HEK293T (cell line): ENCODE measurements around the gene CCDC142.
A peak's percentile ranks its signal among the peaks of the same experiment; 100 is the strongest.

Experiments used
- CTCF ChIA-PET: fragments of 350-600 bp; formaldehyde crosslinking; extraction: SDS; loops from one replicate; lab custom pipeline; 2021; ENCODE audit warnings: antibody characterized with exemption, inconsistent platforms; lab: Yijun Ruan, JAX
- POLR2A ChIA-PET: fragments of 350-600 bp; formaldehyde crosslinking; extraction: SDS; loops from one replicate; lab custom pipeline; 2020; ENCODE audit warnings: antibody characterized with exemption, inconsistent platforms; lab: Yijun Ruan, JAX
- DNase-seq: peaks from one replicate; pipeline ENCODE4 v3.0.0; 2012; ENCODE audit warnings: mixed read lengths; ENCODE audit errors: extremely low spot score
- ARNT ChIP-seq: fragments of 450-650 bp; IDR thresholded peaks from 2 replicates; pipeline ENCODE4 v1.6.1; 2017; ENCODE audit warnings: mild to moderate bottlenecking
- BHLHE40 ChIP-seq: fragments of 450-650 bp; IDR thresholded peaks from 2 replicates; pipeline ENCODE4 v1.6.1; 2016; ENCODE audit warnings: mild to moderate bottlenecking, moderate library complexity, borderline replicate concordance
- CTBP1 ChIP-seq: fragments of 450-650 bp; IDR thresholded peaks from 2 replicates; pipeline ENCODE4 v1.6.1; 2016; ENCODE audit warnings: borderline replicate concordance
- ELF4 ChIP-seq: fragments of 450-650 bp; IDR thresholded peaks from 2 replicates; pipeline ENCODE4 v1.6.1; 2017; ENCODE audit warnings: antibody characterized with exemption
- FOXA1 ChIP-seq: fragments of 450-650 bp; IDR thresholded peaks from 2 replicates; pipeline ENCODE4 v1.6.1; 2016; ENCODE audit warnings: mild to moderate bottlenecking
- FOXK2 ChIP-seq: fragments of 450-650 bp; IDR thresholded peaks from 2 replicates; pipeline ENCODE4 v1.6.1; 2016; ENCODE audit warnings: mild to moderate bottlenecking
- FOXM1 ChIP-seq: fragments of 450-650 bp; IDR thresholded peaks from 2 replicates; pipeline ENCODE4 v1.6.1; 2017; ENCODE audit warnings: mild to moderate bottlenecking, borderline replicate concordance
- HDGF ChIP-seq: fragments of 450-650 bp; IDR thresholded peaks from 2 replicates; pipeline ENCODE4 v1.6.1; 2017; ENCODE audit warnings: antibody characterized with exemption, borderline replicate concordance
- L3MBTL2 ChIP-seq: fragments of 450-650 bp; conservative IDR thresholded peaks from 2 replicates; pipeline ENCODE4 v1.6.1; 2016; ENCODE audit warnings: mild to moderate bottlenecking
- LEF1 ChIP-seq: fragments of 450-650 bp; IDR thresholded peaks from 2 replicates; pipeline ENCODE4 v1.6.1; 2017; ENCODE audit warnings: mild to moderate bottlenecking, borderline replicate concordance
- NFRKB ChIP-seq: fragments of 450-650 bp; IDR thresholded peaks from 2 replicates; pipeline ENCODE4 v1.6.1; 2016; ENCODE audit warnings: mild to moderate bottlenecking, moderate library complexity
- PKNOX1 ChIP-seq: fragments of 450-650 bp; IDR thresholded peaks from 2 replicates; pipeline ENCODE4 v1.6.1; 2016
- SP1 ChIP-seq: fragments of 450-650 bp; IDR thresholded peaks from 2 replicates; pipeline ENCODE4 v1.6.1; 2017
- SUZ12 ChIP-seq: fragments of 450-650 bp; IDR thresholded peaks from 2 replicates; pipeline ENCODE4 v1.6.1; 2016; ENCODE audit warnings: mild to moderate bottlenecking
- TARDBP ChIP-seq: fragments of 450-650 bp; IDR thresholded peaks from 2 replicates; pipeline ENCODE4 v1.6.1; 2016
- ZNF384 ChIP-seq: fragments of 450-650 bp; IDR thresholded peaks from 2 replicates; pipeline ENCODE4 v1.6.1; 2016

CCDC142 gene

DNA sequence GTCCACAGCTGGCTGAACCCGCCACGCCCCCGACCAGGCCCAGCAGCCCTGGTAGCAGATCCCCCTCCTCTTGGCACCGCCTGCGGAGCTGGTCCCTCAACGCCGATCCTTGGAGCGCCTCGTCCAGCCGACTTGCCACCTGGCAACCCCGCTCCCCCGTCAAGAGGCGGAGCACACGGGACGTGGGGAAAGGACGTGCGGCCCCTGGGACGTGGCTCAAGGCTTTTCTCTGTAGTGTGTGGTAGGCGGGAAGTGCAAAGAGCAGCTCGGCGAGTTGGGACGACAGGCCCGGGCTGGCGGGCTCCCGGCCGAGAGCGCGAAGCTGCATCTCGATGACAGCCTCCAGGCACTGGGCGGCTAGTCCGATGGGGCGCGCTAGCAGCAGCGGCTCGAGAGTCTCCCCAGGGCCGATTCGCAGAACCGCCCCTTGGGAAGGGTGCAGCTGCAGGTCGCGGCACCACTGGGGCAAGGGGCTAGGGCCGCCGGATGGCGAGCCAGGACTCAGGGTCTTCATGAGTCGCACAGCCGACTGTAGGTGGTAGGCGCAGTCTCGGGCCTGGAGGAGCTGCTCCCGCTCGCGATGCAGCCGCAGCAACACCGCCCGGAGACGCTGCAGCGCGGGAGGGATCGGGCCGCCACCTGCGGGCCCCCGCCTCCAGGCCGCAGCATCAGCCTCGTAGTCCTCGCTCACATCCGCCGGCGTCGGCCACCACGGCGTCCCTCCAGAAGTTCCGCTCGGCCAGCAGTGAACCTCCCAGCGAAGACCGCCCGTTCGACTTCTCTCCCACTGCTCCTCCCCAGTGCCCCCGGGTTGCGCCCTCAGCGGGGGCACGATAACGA lies 617 bp downstream of the CCDC142 start:
- ChIA-PET POLR2A (interaction anchor here (0.8 to 4.1 kb wide), 17 partner anchors 7 to 112 kb away, joined by 3 to 46 read pairs (median 6); partner anchors contain the start of genes AUP1, DQX1, HTRA2 and INO80B), CTCF (interaction anchor here (0.7 to 1.5 kb wide), 9 partner anchors 7 to 392 kb away, joined by 3 to 10 read pairs (median 3); partner anchors contain the start of gene HTRA2)
- no peak for TF ChIP-seq HDGF
- TF ChIP-seq ELF4, result no peak
- TF ChIP-seq CTBP1, result no peak
- no peak for TF ChIP-seq FOXK2
- TF ChIP-seq LEF1, result no peak
- TF ChIP-seq PKNOX1, result no peak
- TF ChIP-seq SUZ12, result no peak
- TF ChIP-seq FOXA1, result no peak
- no peak; the same call in 1 of the 2 replicates for TF ChIP-seq L3MBTL2
- no peak for TF ChIP-seq FOXM1
- DNase-seq, result peak; percentile 46

DNA sequence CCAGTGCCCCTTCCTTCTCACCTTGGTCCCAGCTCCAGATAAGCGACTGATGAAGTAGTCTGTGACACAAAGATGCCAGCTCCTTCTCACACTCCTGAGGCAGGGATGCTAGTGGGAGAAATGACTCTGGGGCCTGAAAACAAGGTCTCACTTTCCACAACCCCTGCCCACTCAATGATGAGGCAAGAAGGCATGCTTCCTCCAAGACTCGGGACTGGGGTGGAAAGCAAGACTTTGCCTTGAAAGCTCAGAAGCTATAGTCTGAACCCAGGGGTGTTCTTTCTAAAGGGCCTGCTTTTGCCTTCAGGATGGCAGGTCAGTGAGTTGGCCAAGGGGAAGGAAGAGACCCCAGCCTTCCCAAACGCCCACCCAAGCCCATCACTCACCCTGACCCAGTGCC lies 1.4 kb downstream of the CCDC142 start:
- CTCF ChIA-PET, result interaction anchor here (0.8 to 1.3 kb wide), 2 partner anchors 14 to 49 kb away, joined by 4 to 5 read pairs; partner anchors contain the start of gene HTRA2
- POLR2A ChIA-PET, result interaction anchor here (0.9 to 4.1 kb wide), 11 partner anchors 9 to 112 kb away, joined by 3 to 46 read pairs (median 15); partner anchors contain the start of genes AUP1, HTRA2, INO80B and MOGS
- TF ChIP-seq TARDBP (no peak), ARNT (no peak), CTBP1 (no peak), L3MBTL2 (no peak), LEF1 (no peak), FOXK2 (no peak), HDGF (no peak), SUZ12 (no peak), BHLHE40 (no peak), ZNF384 (no peak), SP1 (no peak), PKNOX1 (no peak), NFRKB (no peak), FOXM1 (no peak)
- DNase-seq, result no peak

- no peak for TF ChIP-seq BHLHE40
- TF ChIP-seq LEF1, result no peak
- TF ChIP-seq NFRKB, result no peak
- no peak for TF ChIP-seq TARDBP
- no peak for TF ChIP-seq FOXK2
- no peak for TF ChIP-seq ZNF384
- no peak for TF ChIP-seq PKNOX1
- no peak for TF ChIP-seq HDGF
- TF ChIP-seq L3MBTL2, result no peak
- TF ChIP-seq SP1, result no peak
- TF ChIP-seq CTBP1, result no peak
- TF ChIP-seq SUZ12, result no peak
- no peak for TF ChIP-seq FOXM1
- no peak for TF ChIP-seq ARNT
- TF ChIP-seq ELF4, result no peak
- no peak for TF ChIP-seq FOXA1
- ChIA-PET POLR2A (interaction anchor here (0.9 to 5.4 kb wide), 4 partner anchors 8 to 58 kb away, joined by 3 to 62 read pairs (median 4); partner anchors contain the start of genes CCDC142, MOGS, TTC31 and WBP1), CTCF (interaction anchor here (0.6 to 1.6 kb wide), 4 partner anchors 8 to 79 kb away, joined by 3 to 4 read pairs (median 3); partner anchors contain the start of genes CCDC142 and TTC31)
- DNase-seq, result no peak
Observed at GRCh38 chr2:74474899-74475298, 7.9 kb downstream of the CCDC142 start.

DNA sequence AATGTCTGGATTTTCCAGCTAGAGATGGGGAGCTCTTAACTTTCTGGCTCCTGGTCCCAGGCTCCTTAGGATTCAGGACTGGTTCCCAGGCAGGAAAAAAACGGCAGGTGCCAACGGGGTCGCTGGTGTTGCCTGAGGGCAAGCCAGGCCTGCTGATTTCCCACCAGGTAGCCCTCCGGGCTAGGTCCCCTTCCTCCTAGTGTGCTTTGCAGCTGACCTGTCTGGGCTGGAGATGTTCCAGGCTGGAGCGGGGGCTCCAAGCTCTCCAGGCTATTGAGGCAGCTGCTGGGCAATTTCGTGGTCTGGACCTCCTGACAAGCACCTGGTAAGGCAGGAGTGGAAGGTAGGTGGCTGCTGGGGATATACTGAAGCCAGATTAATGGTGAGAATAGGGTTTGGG lies 8.3 kb downstream of the CCDC142 start:
- TF ChIP-seq LEF1 (no peak), FOXA1 (no peak), ELF4 (no peak), CTBP1 (no peak), L3MBTL2 (no peak), FOXK2 (no peak), HDGF (no peak), FOXM1 (no peak), NFRKB (no peak), SUZ12 (no peak), TARDBP (no peak)
- DNase-seq, result no peak
- ChIA-PET CTCF (interaction anchor here (0.6 to 1.6 kb wide), 5 partner anchors 35 to 650 kb away, joined by 3 to 4 read pairs (median 3); no protein-coding TSS in a partner anchor), POLR2A (interaction anchor here (0.9 to 5.4 kb wide), 4 partner anchors 8 to 58 kb away, joined by 3 to 62 read pairs (median 4); partner anchors contain the start of genes CCDC142, MOGS, TTC31 and WBP1)

- TF ChIP-seq LEF1, result no peak
- no peak for TF ChIP-seq SUZ12
- no peak for TF ChIP-seq NFRKB
- no peak for TF ChIP-seq HDGF
- TF ChIP-seq ARNT, result no peak
- no peak for TF ChIP-seq FOXM1
- TF ChIP-seq SP1, result no peak
- no peak for TF ChIP-seq ELF4
- TF ChIP-seq PKNOX1, result no peak
- no peak for TF ChIP-seq TARDBP
- TF ChIP-seq ZNF384, result no peak
- ChIA-PET POLR2A (interaction anchor here (0.7 to 5.4 kb wide), 19 partner anchors 9 to 181 kb away, joined by 3 to 62 read pairs (median 3); partner anchors contain the start of genes AUP1, C2orf81, CCDC142 and HTRA2), CTCF (no interaction called here)
- DNase-seq, result no peak
Observed at GRCh38 chr2:74472945-74473258, 9.9 kb downstream of the CCDC142 start.
